Skeletal muscle tissue (tissue), 4 donors: Measurements from ENCODE around the gene FAM131B. TPM values are rescaled to one million over a fixed set of nuclear protein-coding genes. Genes with fewer than 3 reads are reported as not detected.

Experiments
- H3K27ac ChIP-seq: one replicate; pipeline ENCODE4 v1.7.0; 2013; ENCODE audit warnings: mild to moderate bottlenecking, low read depth, low read length, inconsistent platforms
- H3K27me3 ChIP-seq, 3 donors: one replicate each; pipeline ENCODE4 v1.7.0; 2013; ENCODE audit warnings: low read length in 3 of 3; ENCODE audit not compliant: control insufficient read depth in 3 of 3, insufficient read depth in 3 of 3
- H3K36me3 ChIP-seq, 3 donors: one replicate each; pipeline ENCODE4 v1.7.0; 2013; ENCODE audit warnings: low read length in 3 of 3; ENCODE audit not compliant: control insufficient read depth in 3 of 3, insufficient read depth in 3 of 3
- H3K4me1 ChIP-seq, 3 donors: one replicate each; pipeline ENCODE4 v1.7.0; 2013; ENCODE audit warnings: low read length in 3 of 3, mild to moderate bottlenecking in 3 of 3; ENCODE audit not compliant: control insufficient read depth in 3 of 3, insufficient read depth in 3 of 3
- H3K4me3 ChIP-seq, 3 donors: one replicate each; pipeline ENCODE4 v1.7.0; 2013; ENCODE audit warnings: low read length in 3 of 3
- H3K9ac ChIP-seq, 3 donors: one replicate each; pipeline ENCODE4 v1.7.0; 2013; ENCODE audit warnings: low read length in 3 of 3, mild to moderate bottlenecking in 3 of 3, moderate library complexity in 2 of 3, low read depth in 1 of 3
- H3K9me3 ChIP-seq, 3 donors: one replicate each; pipeline ENCODE4 v1.7.0; 2013; ENCODE audit warnings: low read length in 3 of 3; ENCODE audit not compliant: control insufficient read depth in 3 of 3
- total RNA-seq: library from RNA; depleted of rRNA; stranded (reverse); fragments of >200 nt; gene quantifications from one replicate; pipeline ENCODE4 v1.2.3, GENCODE V29; 2014
- donor health status: Osteomylitis.

The FAM131B gene
- total RNA-seq, 1 donor from 2014 or later, result 1.0 TPM

DNA sequence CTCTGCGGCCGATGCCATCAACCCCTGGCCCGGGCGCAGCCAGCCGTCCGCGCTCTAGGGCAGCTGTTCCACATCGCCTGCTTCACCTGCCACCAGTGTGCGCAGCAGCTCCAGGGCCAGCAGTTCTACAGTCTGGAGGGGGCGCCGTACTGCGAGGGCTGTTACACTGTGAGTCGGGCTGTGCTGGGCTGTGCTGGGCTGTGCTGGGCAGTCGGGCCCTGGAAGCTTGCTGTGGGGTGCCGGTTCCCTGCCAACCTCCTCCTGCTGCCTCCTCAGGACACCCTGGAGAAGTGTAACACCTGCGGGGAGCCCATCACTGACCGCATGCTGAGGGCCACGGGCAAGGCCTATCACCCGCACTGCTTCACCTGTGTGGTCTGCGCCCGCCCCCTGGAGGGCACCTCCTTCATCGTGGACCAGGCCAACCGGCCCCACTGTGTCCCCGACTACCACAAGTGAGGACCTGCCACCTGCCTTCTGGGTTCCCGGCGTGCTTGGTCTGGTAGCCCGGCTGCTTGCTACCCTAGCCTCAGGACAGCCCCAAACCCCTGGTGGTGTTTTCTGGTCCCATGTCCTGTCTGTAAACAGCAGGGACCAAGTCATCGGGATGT, 26.1 kb upstream of the FAM131B start:
- peaks cover 63 to 82% (median 76%) of the 10 kb centered on the region in 3 donors for H3K4me1 ChIP-seq
- H3K9ac ChIP-seq, result no peak overlapping the region
- peaks cover 53 to 56% (median 53%) of the 10 kb centered on the region in 3 donors for H3K36me3 ChIP-seq
- H3K27ac ChIP-seq, result no peak overlapping the region
- no peak overlapping the region for H3K4me3 ChIP-seq
- H3K9me3 ChIP-seq, result no peaks in the 10 kb centered on the region
- H3K27me3 ChIP-seq, result no peaks in the 10 kb centered on the region

- no peak overlapping the region for H3K9ac ChIP-seq
- H3K9me3 ChIP-seq, result no peaks in the 10 kb centered on the region
- peaks cover 54 to 57% (median 55%) of the 10 kb centered on the region in 3 donors for H3K36me3 ChIP-seq
- H3K27me3 ChIP-seq, result no peaks in the 10 kb centered on the region
- H3K4me1 ChIP-seq, result peaks cover 61 to 83% (median 76%) of the 10 kb centered on the region in 3 donors
- no peak overlapping the region for H3K27ac ChIP-seq
- no peak overlapping the region for H3K4me3 ChIP-seq
These were observed 25.5 kb upstream of the FAM131B start for GRCh38 chr7:143388051-143388450.

- Histone ChIP-seq H3K9me3 (no peaks in the 10 kb centered on the region), H3K36me3 (peaks cover 54 to 60% (median 58%) of the 10 kb centered on the region in 3 donors), H3K9ac (no peak overlapping the region), H3K27me3 (no peaks in the 10 kb centered on the region), H3K27ac (no peak overlapping the region), H3K4me3 (no peak overlapping the region), H3K4me1 (peaks cover 61 to 86% (median 77%) of the 10 kb centered on the region in 3 donors)
These were observed 24.9 kb upstream of the FAM131B start for GRCh38 chr7:143387156-143387975.

- H3K9ac ChIP-seq, result peak overlapping the region in 1 of 3 donors; percentile 50
- no peaks in the 10 kb centered on the region for H3K27me3 ChIP-seq
- no peak overlapping the region for H3K27ac ChIP-seq
- no peaks in the 10 kb centered on the region for H3K9me3 ChIP-seq
- H3K36me3 ChIP-seq, result peaks cover 50 to 53% (median 51%) of the 10 kb centered on the region in 3 donors
- H3K4me3 ChIP-seq, result peak overlapping the region in 2 of 3 donors; percentile 48 to 56
- H3K4me1 ChIP-seq, result peaks cover 56 to 82% (median 71%) of the 10 kb centered on the region in 3 donors
These were observed 23.6 kb upstream of the FAM131B start for GRCh38 chr7:143385891-143386781.

DNA sequence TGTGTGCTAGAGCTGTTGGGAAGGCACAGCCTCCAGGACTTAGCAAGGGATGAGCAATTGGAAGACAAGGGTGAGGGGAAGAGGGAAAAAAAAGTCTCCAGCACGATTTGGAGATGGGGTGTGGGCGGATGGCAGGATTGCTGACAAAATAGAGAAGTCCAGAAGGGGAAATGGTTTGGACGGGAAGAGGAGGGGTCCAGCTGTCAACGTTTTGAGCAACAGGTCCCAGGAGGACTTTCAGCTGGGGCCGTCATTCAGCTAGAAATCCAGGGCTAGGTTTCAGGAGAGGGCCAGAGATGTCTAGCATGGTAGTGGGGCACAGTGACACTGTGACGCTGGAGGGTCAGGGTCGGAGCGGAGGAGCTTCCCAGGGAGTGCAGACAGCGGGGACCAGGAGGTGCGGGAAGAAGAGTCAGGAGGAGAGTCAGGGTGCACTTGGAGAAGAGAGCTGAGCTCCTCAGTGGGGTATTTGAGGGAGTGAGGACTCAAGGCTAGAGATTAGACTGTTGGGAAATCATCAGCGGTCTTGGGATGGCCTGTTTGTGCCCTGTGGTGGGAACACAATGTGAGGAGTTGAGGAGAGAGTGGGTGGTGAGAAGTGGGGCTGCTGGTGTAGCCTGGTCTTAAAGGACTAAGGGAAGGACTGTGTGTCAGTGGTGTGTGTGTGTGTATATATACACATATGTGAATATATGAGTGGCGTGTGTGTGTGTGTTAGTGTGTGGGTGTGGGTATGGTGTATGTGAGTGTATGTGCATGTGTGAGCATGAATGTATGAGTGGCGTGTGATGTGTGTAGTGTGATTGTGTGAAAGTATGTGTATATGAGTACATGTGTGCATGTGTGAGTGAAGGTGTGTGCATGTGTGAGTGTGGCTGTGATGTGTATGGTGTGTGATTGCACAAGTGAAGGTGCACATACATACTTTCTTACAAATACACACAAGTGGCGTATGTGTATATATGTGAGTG, 22.4 kb upstream of the FAM131B start:
- Histone ChIP-seq H3K4me3 (peak overlapping the region; percentile 48 to 62 (median 54)), H3K36me3 (peaks cover 38 to 44% (median 43%) of the 10 kb centered on the region in 3 donors), H3K4me1 (peaks cover 51 to 78% (median 59%) of the 10 kb centered on the region in 3 donors)

DNA sequence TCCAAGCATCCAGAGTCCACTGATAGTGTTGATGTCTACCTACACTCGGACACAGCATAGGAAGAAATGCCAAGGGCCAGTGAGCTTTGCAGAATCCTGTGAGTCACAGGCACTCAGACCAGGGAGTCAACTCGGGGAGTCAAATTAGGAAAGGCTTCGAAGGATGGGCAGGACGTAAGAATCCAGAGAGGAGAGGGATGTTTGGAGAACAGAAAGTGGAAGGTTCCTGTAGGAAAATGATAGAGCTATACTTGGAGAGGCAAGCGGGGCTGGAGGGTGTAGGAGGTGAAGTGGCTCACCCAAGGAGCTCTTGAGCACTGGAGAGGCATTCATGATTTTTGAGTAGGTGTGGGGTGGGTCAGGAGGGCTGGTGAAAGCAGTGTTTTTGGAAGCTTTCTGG, 21.6 kb upstream of the FAM131B start:
- Histone ChIP-seq H3K9ac (peak overlapping the region in 2 of 3 donors; percentile 50 to 53), H3K27ac (peak overlapping the region; percentile 49), H3K4me3 (peak overlapping the region; percentile 48 to 62 (median 54)), H3K4me1 (peaks cover 59 to 79% (median 60%) of the 10 kb centered on the region in 3 donors), H3K9me3 (no peaks in the 10 kb centered on the region), H3K27me3 (no peaks in the 10 kb centered on the region), H3K36me3 (peaks cover 30 to 36% (median 35%) of the 10 kb centered on the region in 3 donors)

More for the DNA sequence above, 22.4 kb upstream of the FAM131B start:
- H3K27me3 ChIP-seq, result no peaks in the 10 kb centered on the region
- H3K9ac ChIP-seq, result peak overlapping the region in 2 of 3 donors; percentile 50 to 53
- H3K27ac ChIP-seq, result peak overlapping the region; percentile 70
- H3K9me3 ChIP-seq, result no peaks in the 10 kb centered on the region

DNA sequence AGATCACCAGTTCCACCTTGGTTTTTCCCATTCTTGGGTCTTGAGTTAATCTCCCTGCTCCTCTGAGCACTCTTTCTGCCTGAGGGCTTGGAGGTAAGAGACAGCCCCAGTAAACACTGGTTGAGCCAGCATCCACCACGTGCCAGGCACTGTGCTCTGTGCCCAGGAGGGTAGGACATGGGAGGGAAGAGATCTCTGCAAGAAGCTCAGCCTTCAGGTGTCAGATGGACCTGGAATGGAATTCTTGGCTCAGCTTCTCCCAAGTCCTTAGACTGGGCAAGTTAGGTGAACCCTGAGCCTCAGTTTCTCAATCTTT, 21.1 kb upstream of the FAM131B start:
- Histone ChIP-seq H3K4me1 (peaks cover 61 to 78% (median 63%) of the 10 kb centered on the region in 3 donors), H3K27me3 (no peaks in the 10 kb centered on the region), H3K9ac (peak overlapping the region in 1 of 3 donors; percentile 93), H3K27ac (peak overlapping the region; percentile 49), H3K9me3 (no peaks in the 10 kb centered on the region), H3K36me3 (peaks cover 24 to 30% (median 29%) of the 10 kb centered on the region in 3 donors), H3K4me3 (peak overlapping the region; percentile 4 to 62 (median 48))

DNA sequence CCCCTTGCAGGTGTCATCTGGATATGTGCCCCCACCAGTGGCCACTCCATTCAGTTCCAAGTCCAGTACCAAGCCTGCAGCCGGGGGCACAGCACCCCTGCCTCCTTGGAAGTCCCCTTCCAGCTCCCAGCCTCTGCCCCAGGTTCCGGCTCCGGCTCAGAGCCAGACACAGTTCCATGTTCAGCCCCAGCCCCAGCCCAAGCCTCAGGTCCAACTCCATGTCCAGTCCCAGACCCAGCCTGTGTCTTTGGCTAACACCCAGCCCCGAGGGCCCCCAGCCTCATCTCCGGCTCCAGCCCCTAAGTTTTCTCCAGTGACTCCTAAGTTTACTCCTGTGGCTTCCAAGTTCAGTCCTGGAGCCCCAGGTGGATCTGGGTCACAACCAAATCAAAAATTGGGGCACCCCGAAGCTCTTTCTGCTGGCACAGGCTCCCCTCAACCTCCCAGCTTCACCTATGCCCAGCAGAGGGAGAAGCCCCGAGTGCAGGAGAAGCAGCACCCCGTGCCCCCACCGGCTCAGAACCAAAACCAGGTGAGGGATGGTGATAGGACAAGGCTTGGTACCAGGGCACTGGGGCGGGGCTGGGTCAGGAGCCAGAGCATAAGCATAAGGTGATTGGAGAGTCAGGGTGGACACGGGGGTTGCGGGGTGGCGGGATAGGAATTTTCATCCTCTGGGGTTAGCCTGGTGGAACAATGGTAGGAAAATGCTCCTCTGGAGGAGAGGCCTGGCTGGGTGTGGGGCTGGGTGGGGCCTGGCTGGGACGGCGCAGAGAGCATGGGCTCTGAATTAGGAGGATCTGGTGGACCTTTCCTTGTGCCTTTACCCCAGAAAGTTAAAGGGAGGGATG, 20.5 kb upstream of the FAM131B start:
- Histone ChIP-seq H3K9ac (peak overlapping the region in 2 of 3 donors; percentile 92 to 93), H3K9me3 (no peaks in the 10 kb centered on the region), H3K27ac (peak overlapping the region; percentile 99), H3K4me1 (peaks cover 61 to 79% (median 63%) of the 10 kb centered on the region in 3 donors), H3K4me3 (peak overlapping the region; percentile 81 to 87 (median 83)), H3K36me3 (peaks cover 20 to 25% (median 23%) of the 10 kb centered on the region in 3 donors), H3K27me3 (no peaks in the 10 kb centered on the region)
